ENCODE data around the gene JAML. TPM values are rescaled to one million over a fixed set of nuclear protein-coding genes. Genes with fewer than 3 reads are reported as not detected.

Gene JAML
- total and polyA plus RNA-seq, 2 of the 8 experiments (the other 6 are each of a cell fraction or from before 2014, with no cell fraction given): 0.12 to 0.58 TPM

DNA sequence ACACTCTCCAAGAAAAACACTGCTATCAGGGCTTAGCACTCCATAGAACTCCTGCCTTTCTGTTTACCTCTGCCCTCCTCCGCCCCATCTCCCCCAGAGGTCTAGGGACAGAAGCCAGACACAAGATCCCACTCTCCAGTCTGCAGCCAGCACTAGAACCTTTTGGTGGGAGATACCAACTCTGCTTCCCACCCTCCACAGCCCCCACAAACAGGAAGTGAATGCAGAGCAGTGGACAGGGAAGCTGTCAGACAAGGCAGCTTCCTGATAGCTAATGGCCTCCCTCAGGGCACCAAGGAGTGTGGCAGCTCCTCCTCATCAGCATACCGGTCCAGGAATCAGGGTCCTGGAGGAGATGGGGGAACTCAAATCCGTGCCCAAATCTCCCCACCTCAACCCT, 77.3 kb downstream of the JAML start:
- no peaks in the 10 kb centered on the region for H3K79me1 ChIP-seq (ENCODE audit: low read depth, low read length)
- H3K9me3 ChIP-seq (ENCODE audit: insufficient read depth in 2 of 2, low read depth in 1 of 2, low read length in 1 of 2): no peaks in the 10 kb centered on the region
- no peak overlapping the region for H3K4me2 ChIP-seq (ENCODE audit: insufficient read depth in 1 of 2, low read depth in 2 of 2, low read length in 2 of 2)
- TF ChIP-seq, protein P1, sequence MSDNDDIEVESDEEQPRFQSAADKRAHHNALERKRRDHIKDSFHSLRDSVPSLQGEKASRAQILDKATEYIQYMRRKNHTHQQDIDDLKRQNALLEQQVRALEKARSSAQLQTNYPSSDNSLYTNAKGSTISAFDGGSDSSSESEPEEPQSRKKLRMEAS (IDR thresholded peaks at IDR 0.05): no peak
- no peak for TF ChIP-seq RFX5 (IDR thresholded peaks at IDR 0.05; ENCODE audit: borderline replicate concordance, low read depth, low read length)
- no peak for TF ChIP-seq SP4 (IDR thresholded peaks at IDR 0.05; ENCODE audit: low read length)
- no peak for TF ChIP-seq CREB1 (IDR thresholded peaks at IDR 0.05)
- TF ChIP-seq CTBP2 (IDR thresholded peaks at IDR 0.05; ENCODE audit: borderline replicate concordance, insufficient read depth, insufficient read length, low read length): no peak
- no peak for TF ChIP-seq SUZ12 (IDR thresholded peaks at IDR 0.05; ENCODE audit: low read length)
- no peak for TF ChIP-seq GTF2F1 (IDR thresholded peaks at IDR 0.05; ENCODE audit: borderline replicate concordance, low read depth, low read length)
- no peak for TF ChIP-seq FOSL1 (IDR thresholded peaks at IDR 0.05; ENCODE audit: insufficient read depth, low read depth, low read length)
- TF ChIP-seq MAFK (IDR thresholded peaks at IDR 0.05; ENCODE audit: low read depth, low read length): no peak
- TF ChIP-seq, protein P2, sequence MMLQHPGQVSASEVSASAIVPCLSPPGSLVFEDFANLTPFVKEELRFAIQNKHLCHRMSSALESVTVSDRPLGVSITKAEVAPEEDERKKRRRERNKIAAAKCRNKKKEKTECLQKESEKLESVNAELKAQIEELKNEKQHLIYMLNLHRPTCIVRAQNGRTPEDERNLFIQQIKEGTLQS (IDR thresholded peaks at IDR 0.05; ENCODE audit: insufficient read depth, low read depth, low read length): no peak
- TF ChIP-seq CHD2 (IDR thresholded peaks at IDR 0.05; ENCODE audit: low read length): no peak
- TF ChIP-seq KDM5A (IDR thresholded peaks at IDR 0.05; ENCODE audit: low read length): no peak
- no peak overlapping the region for H3K23ac ChIP-seq (ENCODE audit: insufficient read length)
- H2BK5ac ChIP-seq (ENCODE audit: low read depth, low read length): no peak overlapping the region
- CTCF ChIA-PET (ENCODE audit: partially characterized antibody): interaction anchor here (0.8 to 12.7 kb wide), 7 partner anchors 10 to 329 kb away, joined by 3 to 245 read pairs (median 4); no protein-coding TSS in a partner anchor
- H2BK12ac ChIP-seq (ENCODE audit: low read depth, low read length): peak overlapping the region; percentile 31; the same call in 1 of the 2 replicates
- H3K4ac ChIP-seq (replicated peaks; ENCODE audit: insufficient read length, low read depth, low read length): peak overlapping the region; percentile 48
- no peak overlapping the region for H4K8ac ChIP-seq (ENCODE audit: extremely low read depth, insufficient read depth, low read length)
- H3K27me3 ChIP-seq (replicated peaks in 1 of 4; ENCODE audit: control insufficient read depth in 3 of 4, extremely low read depth in 1 of 4, insufficient read depth in 3 of 4, low read length in 3 of 4): peaks cover 8 to 51% (median 36%) of the 10 kb centered on the region in 4 experiments
- no peak overlapping the region for H3K9ac ChIP-seq (replicated peaks in 1 of 4; ENCODE audit: extremely low read depth in 1 of 4, low read depth in 3 of 4, low read length in 3 of 4)
- H3K36me3 ChIP-seq (ENCODE audit: control insufficient read depth in 2 of 4, insufficient read depth in 4 of 4, low read length in 3 of 4): no peaks in the 10 kb centered on the region
- no peak overlapping the region for H4K5ac ChIP-seq (ENCODE audit: insufficient read length, low read depth, low read length)
- H4K20me1 ChIP-seq (replicated peaks in 1 of 2; ENCODE audit: control insufficient read depth in 1 of 2, insufficient read depth in 2 of 2, low read length in 2 of 2): peaks cover 0 to 3% of the 10 kb centered on the region in 2 experiments
- H3K23me2 ChIP-seq (ENCODE audit: low read depth, low read length): peaks cover 7% of the 10 kb centered on the region
- H2AFZ ChIP-seq (ENCODE audit: low read length): no peak overlapping the region
- DNase-seq (ENCODE audit: low read depth in 1 of 2, low spot score in 2 of 2) (no peak), FAIRE-seq (no peak)
- H3K56ac ChIP-seq (replicated peaks; ENCODE audit: insufficient read length, low read depth, low read length): no peak overlapping the region
- H3K18ac ChIP-seq (ENCODE audit: extremely low read depth, low read length): no peak overlapping the region
- WGBS, 2 experiments (ENCODE audit: extremely low coverage in 1 of 2, insufficient coverage in 1 of 2, insufficient read length in 1 of 2, insufficient replicate concordance in 2 of 2, low coverage in 1 of 2, low lambda C conversion rate in 2 of 2, missing lambda C conversion rate in 1 of 2): 61% methylated on average over 3 of the region's 3 CpGs; no CpG with 5 or more reads in 1 of the 2 experiments
- no peak overlapping the region for H2BK120ac ChIP-seq (replicated peaks; ENCODE audit: low read depth, low read length)
- no peak overlapping the region for H3K27ac ChIP-seq (ENCODE audit: low read depth, low read length)
- POLR2A ChIA-PET (ENCODE audit: partially characterized antibody): no interaction called here
- peaks cover 0 to 31% (median 15%) of the 10 kb centered on the region in 4 experiments; a peak in 6 of 7 replicates for H3K4me1 ChIP-seq (replicated peaks in 1 of 4; ENCODE audit: control insufficient read depth in 3 of 4, insufficient read depth in 4 of 4, low read length in 3 of 4)
- H3K14ac ChIP-seq (ENCODE audit: insufficient read length): no peak overlapping the region
- 0 out of 2 replicates have a peak overlapping the region, but pooled peaks have one; percentile 40 for H2BK20ac ChIP-seq (ENCODE audit: low read length)
- no peak overlapping the region for H3K4me3 ChIP-seq (ENCODE audit: extremely low read depth in 1 of 4, insufficient read depth in 2 of 4, low read depth in 3 of 4, low read length in 4 of 4)
- no peaks in the 10 kb centered on the region for H3K79me2 ChIP-seq (ENCODE audit: control insufficient read depth in 1 of 2, insufficient read depth in 2 of 2, low read length in 2 of 2)
- H2BK15ac ChIP-seq (ENCODE audit: low read length): no peak overlapping the region
- no peak overlapping the region for H2AK5ac ChIP-seq (ENCODE audit: low read depth, low read length)
- no peak overlapping the region for H4K91ac ChIP-seq (replicated peaks; ENCODE audit: insufficient read length, low read length)

All from H1 (cell line).